Left lung (tissue), 10 donors: ENCODE data around the gene RIMS1. TPM values are rescaled to one million over a fixed set of nuclear protein-coding genes. Genes with fewer than 3 reads are reported as not detected.

Source experiments
- ATAC-seq: fragments of 200-7000 bp; cut with Tn5 transposase; one replicate; pipeline ENCODE4 v1.9.1; 2020; ENCODE audit warnings: moderate library complexity
- DNase-seq, 4 donors: peaks; one replicate each; pipeline ENCODE4 v3.0.0-alpha.2; 2013 to 2020
- H3K27ac ChIP-seq, 2 donors: fragments of 200-600 bp; sonication (generic) in 1 of 2; one replicate each; pipeline versions ENCODE4 v1.5.0 to v1.8.0; 2020 to 2021
- H3K27me3 ChIP-seq, 2 donors: fragments of 200-600 bp; sonication (generic) in 1 of 2; one replicate each; pipeline versions ENCODE4 v1.5.0 to v1.8.0; 2020 to 2021
- H3K36me3 ChIP-seq, 2 donors: fragments of 200-600 bp; sonication (generic) in 1 of 2; one replicate each; pipeline versions ENCODE4 v1.5.0 to v1.8.0; 2020 to 2021
- H3K4me1 ChIP-seq, 2 donors: fragments of 200-600 bp; one replicate each; pipeline ENCODE4 v1.8.0; 2021
- H3K4me3 ChIP-seq, 2 donors: fragments of 200-600 bp; sonication (generic) in 1 of 2; one replicate each; pipeline versions ENCODE4 v1.5.0 to v1.8.0; 2020 to 2021; ENCODE audit warnings: mild to moderate bottlenecking in 1 of 2
- H3K9me3 ChIP-seq, 2 donors: fragments of 200-600 bp; sonication (generic) in 1 of 2; one replicate each; pipeline versions ENCODE4 v1.5.0 to v1.8.0; 2020 to 2021
- intact Hi-C, 2 donors: fragments of 100-400 bp; cut with DNase I; formaldehyde crosslinking; loops; one replicate each; pipeline versions ENCODE4 v1.11.2 to v1.14.2; 2022
- polyA plus RNA-seq, 6 donors: library from polyadenylated mRNA; unstranded; fragments of 120-200 nt; gene quantifications; one replicate each; pipeline ENCODE4 v1.2.1, GENCODE V29; 2013; ENCODE audit not compliant: insufficient read length in 6 of 6
- total RNA-seq, 2 donors: library from RNA; stranded (reverse); fragmentation: NEBNext Ultra II Directional; extraction: Animal tissue kit (Norgen Biotek cat#: 25700); gene quantifications; one replicate each; pipeline ENCODE4 v1.2.1, GENCODE V29; 2021
- TF ChIP-seq, protein P1 (sequence below), 2 donors: fragments of 200-600 bp; sonication (generic) in 1 of 2; IDR thresholded peaks; one replicate each; pipeline versions ENCODE4 v1.5.0 to v1.8.0; 2021; ENCODE audit warnings: antibody characterized with exemption in 2 of 2
- donor health status: DM: no; HTN: yes; CAD: no.
- donor health status: DM: no; HTN: no; CAD: no.

Gene RIMS1
- total and polyA plus RNA-seq, 8 donors, result 0.50 to 2.0 (median 0.77) TPM

DNA sequence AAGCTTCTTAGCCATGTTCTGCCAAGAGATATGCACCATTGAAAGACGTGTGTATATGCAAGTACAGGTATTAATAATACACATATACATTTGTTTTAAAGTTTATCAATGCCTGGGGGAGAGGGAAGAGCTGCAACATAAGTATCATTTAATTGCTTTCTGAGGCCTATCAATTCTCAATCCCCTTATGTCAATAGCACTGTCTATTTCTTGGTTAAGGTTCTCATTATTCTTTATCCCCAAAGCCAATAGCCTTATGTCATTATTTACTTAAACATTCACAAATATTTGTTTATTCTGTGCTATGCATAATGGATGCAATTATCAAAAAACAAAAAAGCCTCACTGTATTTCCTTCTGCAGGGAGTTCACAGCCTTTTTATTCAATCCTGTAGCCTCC lies 385.2 kb downstream of the RIMS1 start:
- Histone ChIP-seq H3K4me3 (no peak overlapping the region), H3K9me3 (no peaks in the 10 kb centered on the region), H3K4me1 (no peaks in the 10 kb centered on the region), H3K27me3 (no peaks in the 10 kb centered on the region), H3K27ac (no peak overlapping the region), H3K36me3 (no peaks in the 10 kb centered on the region)
- DNase-seq, result no peak
- no peak for ATAC-seq
- TF ChIP-seq, protein P1, sequence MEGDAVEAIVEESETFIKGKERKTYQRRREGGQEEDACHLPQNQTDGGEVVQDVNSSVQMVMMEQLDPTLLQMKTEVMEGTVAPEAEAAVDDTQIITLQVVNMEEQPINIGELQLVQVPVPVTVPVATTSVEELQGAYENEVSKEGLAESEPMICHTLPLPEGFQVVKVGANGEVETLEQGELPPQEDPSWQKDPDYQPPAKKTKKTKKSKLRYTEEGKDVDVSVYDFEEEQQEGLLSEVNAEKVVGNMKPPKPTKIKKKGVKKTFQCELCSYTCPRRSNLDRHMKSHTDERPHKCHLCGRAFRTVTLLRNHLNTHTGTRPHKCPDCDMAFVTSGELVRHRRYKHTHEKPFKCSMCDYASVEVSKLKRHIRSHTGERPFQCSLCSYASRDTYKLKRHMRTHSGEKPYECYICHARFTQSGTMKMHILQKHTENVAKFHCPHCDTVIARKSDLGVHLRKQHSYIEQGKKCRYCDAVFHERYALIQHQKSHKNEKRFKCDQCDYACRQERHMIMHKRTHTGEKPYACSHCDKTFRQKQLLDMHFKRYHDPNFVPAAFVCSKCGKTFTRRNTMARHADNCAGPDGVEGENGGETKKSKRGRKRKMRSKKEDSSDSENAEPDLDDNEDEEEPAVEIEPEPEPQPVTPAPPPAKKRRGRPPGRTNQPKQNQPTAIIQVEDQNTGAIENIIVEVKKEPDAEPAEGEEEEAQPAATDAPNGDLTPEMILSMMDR (IDR thresholded peaks at IDR 0.05), result no peak
- intact Hi-C loops, result no loop called here

DNA sequence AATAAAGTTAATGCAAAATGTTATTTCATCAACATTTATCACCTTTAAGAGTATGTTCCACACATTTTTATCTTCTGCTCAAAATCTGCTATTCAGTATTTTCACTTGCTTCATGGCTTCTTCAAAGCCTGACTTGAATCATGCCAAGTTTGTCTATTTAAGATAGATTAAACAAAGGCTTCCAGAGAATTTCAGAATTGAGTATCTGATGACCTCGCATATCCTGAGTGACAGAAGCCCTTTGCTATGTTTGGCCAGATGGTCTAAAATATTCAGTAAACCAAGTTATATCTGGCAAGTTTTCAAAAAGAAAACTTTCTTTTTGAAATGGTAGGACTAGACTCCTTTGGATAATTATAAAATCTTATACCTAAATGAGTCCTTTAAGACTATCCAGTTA lies 386.6 kb downstream of the RIMS1 start:
- intact Hi-C loops, result no loop called here
- Histone ChIP-seq H3K27ac (no peak overlapping the region), H3K4me3 (no peak overlapping the region), H3K4me1 (no peaks in the 10 kb centered on the region), H3K27me3 (no peaks in the 10 kb centered on the region), H3K9me3 (no peaks in the 10 kb centered on the region), H3K36me3 (no peaks in the 10 kb centered on the region)
- no peak for DNase-seq
- ATAC-seq, result no peak
- TF ChIP-seq, protein P1 (IDR thresholded peaks at IDR 0.05), result no peak

DNA sequence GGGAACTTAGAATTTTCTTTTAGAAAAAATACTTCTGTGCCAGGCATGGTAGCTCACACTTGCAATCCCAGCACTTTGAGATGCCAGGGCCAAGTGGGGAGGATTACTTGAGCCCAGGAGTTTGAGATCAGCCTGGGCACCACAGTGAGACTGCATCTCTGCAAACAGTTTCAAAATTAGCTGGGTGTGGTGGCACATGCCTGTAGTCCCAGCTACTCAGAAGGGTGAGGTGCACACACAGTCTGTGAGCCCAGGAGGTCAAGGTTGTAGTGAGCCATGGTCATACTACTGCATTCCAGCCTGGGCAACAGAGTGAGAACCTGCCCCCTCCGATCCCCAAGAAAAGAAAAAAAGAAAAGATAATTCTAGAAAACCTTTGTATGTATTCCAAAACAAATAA lies 389.5 kb downstream of the RIMS1 start:
- H3K27me3 ChIP-seq, result no peaks in the 10 kb centered on the region
- ATAC-seq, result no peak
- no peaks in the 10 kb centered on the region for H3K9me3 ChIP-seq
- H3K36me3 ChIP-seq, result no peaks in the 10 kb centered on the region
- H3K4me1 ChIP-seq, result no peaks in the 10 kb centered on the region
- intact Hi-C loops, result no loop called here
- TF ChIP-seq, protein P1 (IDR thresholded peaks at IDR 0.05), result no peak
- H3K4me3 ChIP-seq, result no peak overlapping the region
- H3K27ac ChIP-seq, result no peak overlapping the region
- DNase-seq, result no peak

DNA sequence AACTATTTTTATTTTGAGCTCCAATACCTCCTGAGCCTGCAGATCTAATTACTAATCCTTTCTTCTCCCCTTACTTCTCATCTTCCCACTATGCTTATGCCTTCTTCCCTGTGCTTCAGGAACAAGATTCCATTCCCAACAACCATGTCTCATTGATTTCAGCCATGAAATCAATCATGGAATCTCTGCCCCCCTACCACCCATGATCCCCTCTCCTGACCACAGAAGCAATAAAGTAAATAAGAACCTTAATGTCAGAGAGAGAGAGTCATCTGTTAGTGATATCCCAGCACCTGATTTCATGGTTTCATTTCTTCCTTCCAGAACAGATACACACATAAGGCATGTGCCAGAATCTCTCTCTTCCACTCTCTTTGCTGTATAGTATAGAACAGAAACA lies 395.9 kb downstream of the RIMS1 start:
- DNase-seq, result no peak
- no peak for ATAC-seq
- Histone ChIP-seq H3K27me3 (no peaks in the 10 kb centered on the region), H3K27ac (no peak overlapping the region), H3K36me3 (no peaks in the 10 kb centered on the region), H3K9me3 (no peaks in the 10 kb centered on the region), H3K4me1 (no peaks in the 10 kb centered on the region), H3K4me3 (no peak overlapping the region)
- TF ChIP-seq, protein P1 (IDR thresholded peaks at IDR 0.05), result no peak
- intact Hi-C loops, result no loop called here

DNA sequence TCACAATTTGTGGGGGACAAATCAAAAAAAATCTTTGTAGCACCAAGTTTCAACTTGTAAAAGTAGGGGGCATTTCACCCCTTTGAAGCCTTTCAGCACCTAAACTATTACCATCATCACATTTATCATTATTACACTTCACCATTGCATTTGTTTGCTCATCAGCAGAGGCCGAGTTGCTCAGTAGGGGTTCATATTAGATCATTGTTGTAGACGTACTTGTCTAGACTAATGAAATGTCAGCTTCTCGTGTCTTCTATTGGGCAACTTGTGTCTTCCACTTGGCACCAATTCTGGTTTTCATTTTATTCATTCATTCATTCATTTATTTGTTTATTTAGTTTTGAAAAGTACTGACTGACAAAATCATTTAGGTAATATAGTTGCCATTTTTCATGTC lies 397.2 kb downstream of the RIMS1 start:
- Histone ChIP-seq H3K27ac (no peak overlapping the region), H3K4me3 (no peak overlapping the region), H3K27me3 (no peaks in the 10 kb centered on the region), H3K4me1 (no peaks in the 10 kb centered on the region), H3K9me3 (no peaks in the 10 kb centered on the region), H3K36me3 (no peaks in the 10 kb centered on the region)
- intact Hi-C loops, result no loop called here
- no peak for ATAC-seq
- TF ChIP-seq, protein P1 (IDR thresholded peaks at IDR 0.05), result no peak
- DNase-seq, result no peak
